ENCODE data around the gene ABAT.

- TF ChIP-seq CTCF (IDR thresholded peaks at IDR 0.05) (no peak), POLR2A (IDR thresholded peaks at IDR 0.05) (no peak)
Observed at GRCh38 chr16:8753416-8754054, 79.1 kb downstream of the ABAT start.

Data from right lobe of liver (tissue), 4 donors.